ENCODE data around the gene CAMP.
"Not testable (repeated sequence)": the region's sequence is repeated elsewhere in the genome, so short reads cannot be mapped to it uniquely, and the experiment has no call there.

Gene CAMP

GRCh38 chr3:48256557-48256956 lies 33.3 kb downstream of the CAMP start:
- no peak for DNase-seq (ENCODE audit: low read depth)

- DNase-seq (ENCODE audit: low read depth), result no peak
These were observed 35.2 kb downstream of the CAMP start for GRCh38 chr3:48258530-48258929.

DNA sequence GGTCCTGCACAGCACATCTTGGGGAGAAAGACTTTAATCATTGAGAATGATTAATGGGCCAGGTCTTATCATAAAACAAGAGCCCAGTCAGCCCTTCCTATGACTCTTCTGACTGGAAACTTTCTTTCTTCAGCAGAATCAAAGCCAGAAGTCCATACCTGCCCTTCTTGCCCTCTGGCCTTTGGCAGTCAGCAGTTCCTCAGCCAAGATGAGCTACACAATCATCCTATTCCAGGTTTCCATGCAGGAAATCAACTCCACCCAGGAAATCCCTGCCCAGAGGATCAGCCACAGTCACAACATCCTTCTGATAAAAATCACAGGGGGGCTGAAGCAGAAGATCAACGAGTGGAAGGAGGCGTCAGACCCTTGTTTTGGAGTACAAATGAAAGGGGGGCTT lies 44.5 kb downstream of the CAMP start:
- no peak for DNase-seq (ENCODE audit: low read depth)

GRCh38 chr3:48268381-48268935 lies 45.2 kb downstream of the CAMP start:
- DNase-seq (ENCODE audit: low read depth), result peak; percentile 72

- peak; percentile 28 for DNase-seq (ENCODE audit: low read depth)
These were observed 45.8 kb downstream of the CAMP start for GRCh38 chr3:48268936-48269561.

GRCh38 chr3:48269592-48269991 lies 46.3 kb downstream of the CAMP start:
- DNase-seq (ENCODE audit: low read depth), result no peak

- DNase-seq (ENCODE audit: low read depth), result no peak
These were observed 47.0 kb downstream of the CAMP start for GRCh38 chr3:48270306-48270705.

- DNase-seq (ENCODE audit: low read depth), result not testable (repeated sequence)
These were observed 47.9 kb downstream of the CAMP start for GRCh38 chr3:48271223-48271622.

DNA sequence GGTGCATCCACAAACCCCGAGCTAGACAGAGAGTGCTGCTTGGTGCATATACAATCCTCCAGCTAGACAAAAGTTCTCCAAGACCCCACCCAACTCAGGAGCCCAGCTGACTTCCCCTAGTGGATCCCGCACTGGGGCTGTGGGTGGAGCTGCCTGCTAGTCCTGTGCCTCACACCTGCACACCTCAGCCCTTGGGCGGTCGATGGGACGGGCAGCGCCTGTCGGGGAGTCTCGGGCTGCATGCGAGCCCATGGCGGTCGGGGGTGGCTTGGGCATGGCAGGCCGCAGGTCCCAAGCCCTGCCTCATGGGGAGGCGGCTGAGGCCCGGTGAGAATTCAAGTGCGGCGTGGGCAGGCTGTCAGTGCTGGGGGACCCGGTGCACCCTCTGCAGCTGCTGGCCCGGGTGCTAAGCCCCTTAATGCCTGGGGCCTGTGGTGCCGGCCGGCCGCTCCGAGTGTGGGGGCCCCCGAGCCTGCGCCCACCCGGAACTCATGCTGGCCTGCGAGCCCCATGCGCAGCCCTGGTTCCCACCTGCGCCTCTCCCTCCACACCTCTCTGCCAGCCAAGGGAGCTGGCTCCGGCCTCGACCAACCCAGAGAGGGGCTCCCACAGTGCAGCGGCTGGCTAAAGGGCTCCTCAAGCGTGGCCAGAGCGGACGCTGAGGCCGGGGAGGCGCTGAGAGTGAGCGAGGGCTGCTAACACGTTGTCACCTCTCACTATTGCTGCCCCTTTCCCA lies 48.6 kb downstream of the CAMP start:
- DNase-seq (ENCODE audit: low read depth), result no peak

DNA sequence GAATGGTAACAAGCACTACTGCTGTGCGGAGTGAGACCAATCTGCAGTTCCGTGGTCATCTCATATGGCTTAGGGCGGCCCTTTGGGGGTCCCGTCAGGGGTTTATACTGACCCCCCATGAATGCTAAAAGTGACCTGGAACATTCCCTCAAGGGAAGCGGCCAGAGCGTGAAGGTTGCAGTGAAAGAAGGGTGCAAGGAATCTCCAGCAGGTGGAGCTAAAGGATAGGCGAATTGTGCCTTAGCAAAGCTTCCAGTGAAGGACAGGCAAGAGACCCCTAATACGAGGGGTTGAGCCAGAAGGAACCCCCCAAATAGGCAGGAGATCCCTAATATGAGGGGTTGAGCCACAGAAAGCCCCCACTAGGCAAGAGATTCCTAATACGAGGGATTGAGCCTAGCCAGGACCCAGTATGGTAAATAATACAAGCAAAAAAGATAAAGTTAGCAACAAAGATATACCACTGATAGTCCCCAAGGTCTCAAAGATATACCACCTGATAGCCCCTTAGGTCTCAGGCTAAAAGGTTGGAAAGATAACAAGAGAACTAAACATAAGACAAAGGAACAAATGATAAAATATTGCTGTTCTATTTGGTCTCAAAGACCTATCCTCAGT lies 50.4 kb downstream of the CAMP start:
- DNase-seq (ENCODE audit: low read depth), result peak; percentile 15

DNA sequence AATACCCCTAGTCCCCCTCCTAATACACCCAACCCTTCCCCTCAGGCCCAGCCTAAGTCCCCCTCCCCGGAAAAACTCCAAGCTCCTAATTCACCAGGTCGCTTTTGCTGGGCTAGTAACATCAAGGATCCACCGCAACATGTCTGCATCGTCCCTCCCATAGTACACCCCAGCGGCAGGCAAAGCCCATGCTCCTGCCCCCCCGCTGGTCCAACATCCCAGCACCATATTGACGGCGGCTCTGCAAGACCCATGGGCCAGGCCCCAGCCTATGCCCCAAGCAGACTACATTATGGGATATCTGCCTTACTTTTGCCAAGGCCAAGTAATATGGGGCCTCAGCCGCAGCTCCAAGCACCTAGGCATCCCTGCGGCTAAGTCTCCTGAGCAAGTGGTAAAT lies 51.2 kb downstream of the CAMP start:
- no peak for DNase-seq (ENCODE audit: low read depth)
